Stimulated activated CD4-positive, alpha-beta T cell treated with anti-CD3 and anti-CD28 coated beads, Interleukin-15, amount 100 ng/mL, for 48 hours (primary cell): ENCODE data around the gene WDR77.

Experiments used
- DNase-seq, 2 donors: peaks; one replicate each; pipeline ENCODE4 v3.0.0-alpha.2; 2020; ENCODE audit warnings: low read depth in 2 of 2

Gene WDR77

GRCh38 chr1:111448918-111449702, at the start of gene WDR77, which contains the start of gene ATP5PB:
WDR77 (minus strand) TSS chr1:111449256; CDS start chr1:111449169, 87 bp downstream.
ATP5PB (plus strand) TSS chr1:111449464; CDS start chr1:111449542, 78 bp downstream.
- peak; percentile 89 for DNase-seq

GRCh38 chr1:111497592-111497991, 48.5 kb upstream of the WDR77 start:
- DNase-seq = no peak

- DNase-seq = no peak
Observed at GRCh38 chr1:111496398-111496797, 47.3 kb upstream of the WDR77 start.

DNA sequence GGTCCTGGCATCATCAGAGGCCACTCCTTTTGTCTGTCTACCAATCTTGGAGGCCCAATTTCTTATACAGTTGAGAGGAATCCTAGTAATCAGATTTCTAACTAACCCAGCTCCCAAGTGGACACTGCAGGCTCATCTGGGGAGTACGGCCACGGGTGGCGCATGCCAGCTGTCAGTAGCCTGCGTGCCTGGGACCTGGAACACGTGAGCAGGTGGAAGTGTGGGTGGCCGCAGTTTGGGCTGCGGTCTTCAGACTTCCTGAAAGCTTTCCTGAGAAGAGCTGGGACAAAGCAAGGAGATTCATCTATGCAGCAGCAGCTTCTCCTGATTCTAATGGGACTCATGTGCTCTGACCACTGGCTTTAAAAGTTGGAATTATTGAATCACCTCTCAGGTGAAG, 42.0 kb upstream of the WDR77 start:
- no peak for DNase-seq

DNA sequence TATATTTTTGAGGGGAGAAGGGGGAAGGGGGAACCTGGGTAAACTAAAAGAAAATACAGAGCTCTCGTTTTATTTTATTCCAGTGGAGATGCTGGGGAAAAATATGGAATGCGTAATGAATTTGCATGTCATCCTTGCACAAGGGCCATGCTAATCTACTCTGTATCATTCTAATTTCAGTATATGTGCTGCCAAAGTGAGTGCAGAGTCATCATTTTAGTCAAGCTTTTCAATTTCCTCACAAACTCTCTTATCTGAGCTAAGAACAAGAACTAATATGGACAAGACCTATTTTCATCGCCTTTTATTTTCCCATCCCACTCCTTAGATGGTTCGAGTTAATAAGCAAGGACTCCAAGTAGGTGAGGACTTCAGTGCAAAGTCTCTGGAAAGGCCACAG, 41.2 kb upstream of the WDR77 start:
- no peak for DNase-seq

DNA sequence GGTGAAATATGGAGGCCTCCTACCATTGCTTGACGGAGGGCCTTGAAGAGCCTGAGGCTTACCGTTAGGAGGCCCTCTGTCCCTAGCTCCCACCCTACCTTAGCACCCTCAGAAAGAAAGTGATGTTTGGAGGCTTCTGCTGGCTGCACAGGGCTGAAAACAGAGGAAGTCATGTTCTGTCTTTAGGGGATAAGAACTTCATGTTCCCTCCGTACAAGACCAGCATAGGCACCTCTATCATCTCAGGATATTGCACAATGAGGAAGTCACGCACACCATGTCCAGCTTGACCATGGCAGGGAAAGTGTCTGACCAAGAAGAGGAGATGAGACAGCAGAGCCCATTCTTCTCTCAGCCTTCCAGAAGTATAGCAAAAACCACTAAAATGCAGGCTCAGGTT, 40.5 kb upstream of the WDR77 start:
- DNase-seq = no peak

DNA sequence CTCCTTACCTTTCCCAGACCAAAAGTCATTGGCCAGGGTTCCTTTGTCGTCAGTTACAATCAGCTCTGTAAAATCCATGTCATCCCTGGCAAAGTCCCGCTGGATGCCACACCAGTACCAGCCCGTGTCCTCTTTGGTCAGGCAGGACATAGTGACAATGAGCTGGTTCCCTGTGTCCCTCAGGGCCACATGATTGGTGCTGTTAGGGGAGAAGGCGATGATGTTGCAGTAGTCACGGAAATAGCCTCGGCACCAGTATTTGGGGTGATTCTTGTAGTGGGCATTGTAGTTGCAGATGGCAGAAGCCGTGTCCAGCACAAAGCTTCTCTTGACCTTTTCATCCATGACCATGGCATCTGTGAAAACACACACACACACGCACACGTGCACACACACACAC, 39.6 kb upstream of the WDR77 start:
- DNase-seq = no peak

DNA sequence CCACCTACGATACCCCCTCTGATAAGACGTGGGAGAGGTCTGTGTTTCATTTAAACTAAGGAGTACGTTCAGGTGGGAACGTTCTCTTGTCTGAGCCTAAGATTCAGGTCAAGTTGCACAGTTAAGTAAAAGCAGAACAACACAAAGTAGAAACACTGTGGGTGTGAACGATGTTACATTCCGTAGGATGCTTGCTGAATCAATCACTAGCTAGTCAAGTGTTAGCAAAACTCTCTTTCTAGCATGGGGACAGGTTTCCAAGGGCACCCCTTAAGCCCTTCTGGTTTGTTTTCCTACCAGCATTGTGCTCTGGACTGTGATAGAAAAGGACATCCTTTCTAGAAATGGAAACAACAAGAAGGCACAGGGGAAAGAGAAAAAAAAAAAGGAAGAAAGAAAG, 38.1 kb upstream of the WDR77 start:
- no peak for DNase-seq

DNA sequence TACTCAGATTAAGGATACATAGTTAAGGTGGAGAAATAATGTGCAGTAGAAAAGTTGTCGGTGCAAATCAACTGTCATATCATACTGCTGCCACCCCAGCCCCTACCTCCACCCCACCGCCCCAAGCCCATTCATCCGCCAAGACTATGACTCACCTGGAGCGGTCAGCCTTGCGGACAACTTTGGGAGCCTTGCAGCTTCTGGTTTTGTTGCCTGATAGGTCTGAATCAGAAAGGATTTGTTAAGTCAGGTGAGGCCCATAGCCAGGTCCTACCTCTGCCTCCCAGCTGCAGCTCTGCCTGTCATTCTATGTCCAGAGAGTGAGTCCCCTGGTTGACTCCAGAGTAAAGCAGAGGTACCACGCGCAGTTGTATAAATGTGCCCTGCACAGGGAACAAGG, 37.4 kb upstream of the WDR77 start:
- DNase-seq = no peak

DNA sequence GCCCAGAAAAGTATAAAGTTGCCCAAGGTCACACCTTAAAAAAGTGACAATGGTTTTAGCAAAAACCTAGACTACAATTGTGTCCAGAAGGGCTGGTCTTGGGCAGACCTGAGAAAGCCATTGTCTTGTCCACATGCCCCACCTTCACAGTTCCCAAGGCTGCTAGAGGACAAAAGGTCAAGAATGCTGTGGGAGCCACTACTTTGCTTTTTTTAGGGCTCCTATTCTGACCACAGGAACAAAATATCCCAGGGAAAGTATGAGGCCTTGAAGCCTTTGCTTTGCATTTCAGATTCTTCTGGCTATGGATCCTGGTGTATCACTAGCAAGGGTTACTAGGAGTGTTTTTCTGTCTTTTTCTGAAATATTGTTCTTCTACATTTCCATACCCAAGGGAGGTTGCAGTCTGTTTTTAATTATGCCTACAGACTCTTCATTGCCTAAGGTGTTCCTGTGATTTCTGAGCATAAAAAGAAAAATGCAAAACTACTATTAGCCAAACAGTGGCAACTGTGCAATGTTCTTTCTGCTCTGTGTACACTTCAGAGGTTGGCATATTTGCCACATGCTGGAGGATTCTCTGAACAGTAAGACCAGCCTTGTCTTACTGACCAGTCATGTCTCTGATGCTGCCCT, 35.5 kb upstream of the WDR77 start:
- no peak for DNase-seq

DNA sequence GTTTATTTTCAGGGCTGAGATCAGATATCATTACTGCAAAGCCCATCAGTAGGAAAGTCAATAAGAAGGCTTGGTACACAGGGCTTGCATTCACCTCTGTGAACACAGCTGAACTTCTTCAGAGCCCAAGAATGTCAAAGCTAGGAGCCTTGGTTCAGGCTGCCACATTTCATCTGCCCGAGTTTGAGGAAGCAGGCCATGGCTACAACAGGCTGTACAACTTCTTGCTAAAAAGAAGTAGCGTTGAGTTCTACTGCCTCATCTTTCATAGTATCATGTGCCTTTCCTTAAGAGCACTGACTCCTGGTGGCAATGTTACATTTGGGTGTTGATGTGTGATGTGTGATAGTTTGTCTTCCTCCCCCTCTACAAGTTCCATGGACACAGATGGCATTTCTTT, 34.8 kb upstream of the WDR77 start:
- DNase-seq = no peak

GRCh38 chr1:111483166-111483565, 34.1 kb upstream of the WDR77 start:
- no peak for DNase-seq

- DNase-seq = peak; percentile 34 to 54
Observed at GRCh38 chr1:111481387-111482221, 32.5 kb upstream of the WDR77 start.

GRCh38 chr1:111480674-111481073, 31.6 kb upstream of the WDR77 start:
- DNase-seq = no peak

DNA sequence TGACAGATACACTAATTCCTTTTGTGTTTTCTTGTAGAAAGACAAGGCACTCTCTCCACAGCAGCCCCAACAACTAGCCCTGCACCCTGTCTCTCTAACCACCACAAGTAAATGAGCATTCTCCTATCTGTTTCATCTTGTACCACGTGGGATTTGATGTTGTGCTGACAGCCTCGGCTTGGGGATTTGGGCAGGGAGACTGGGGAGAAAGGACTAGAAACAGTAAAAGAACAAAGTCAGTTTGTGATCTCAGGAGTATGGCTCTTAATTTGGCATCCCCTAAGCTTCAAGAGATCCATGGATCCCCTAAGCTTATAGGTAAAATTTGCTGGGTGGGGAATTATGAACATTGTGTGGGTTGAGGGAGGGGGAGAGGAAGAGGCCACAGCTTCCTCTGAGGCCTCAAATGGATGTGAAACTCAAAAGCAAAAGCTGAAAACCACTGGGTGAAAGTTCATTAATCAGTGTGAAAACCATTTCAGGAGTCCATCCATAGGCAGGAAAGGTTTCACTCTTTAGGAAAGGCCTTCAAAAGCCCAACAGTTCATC, 27.8 kb upstream of the WDR77 start:
- DNase-seq = peak; percentile 16 to 22

DNA sequence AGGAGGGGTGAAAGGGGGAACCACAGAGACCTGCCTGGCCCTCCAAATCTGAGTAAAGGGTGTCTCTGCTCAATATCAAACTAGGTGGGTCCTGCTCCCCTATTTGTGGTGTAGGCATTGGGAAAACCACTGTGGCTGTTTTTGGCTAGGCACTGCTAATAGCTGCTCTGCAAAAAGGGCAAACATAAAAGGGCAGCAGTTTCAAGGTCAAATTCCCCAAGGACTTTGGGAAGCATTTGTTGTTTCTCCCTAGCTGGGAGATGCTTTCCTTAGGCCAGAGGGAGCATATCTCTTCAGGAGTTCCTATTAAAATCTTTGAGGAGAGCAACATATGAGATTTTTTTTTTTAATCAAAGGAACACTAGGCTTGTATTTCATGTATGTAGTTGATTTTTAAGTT, 27.2 kb upstream of the WDR77 start:
- no peak for DNase-seq

DNA sequence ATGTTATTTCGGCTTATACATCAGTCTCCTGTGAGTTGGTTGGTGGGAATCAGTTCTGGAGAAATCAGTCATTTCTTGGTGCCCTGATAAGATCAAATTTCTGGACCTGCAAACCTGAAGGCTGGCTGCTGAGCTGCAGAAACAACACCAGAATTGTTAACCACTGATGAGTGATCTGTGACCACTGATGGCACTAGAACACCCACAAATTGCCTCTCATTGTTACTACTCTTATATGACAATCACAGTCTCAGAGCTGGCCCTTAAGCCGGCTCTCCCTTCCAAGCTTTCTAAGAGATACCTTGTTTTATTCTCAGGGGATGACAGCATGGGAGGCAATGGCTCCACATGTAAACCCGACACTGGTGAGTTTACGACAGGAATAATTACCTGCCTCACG, 26.6 kb upstream of the WDR77 start:
- DNase-seq = peak; percentile 35 to 45

GRCh38 chr1:111474521-111474920, 25.5 kb upstream of the WDR77 start:
- no peak for DNase-seq

DNA sequence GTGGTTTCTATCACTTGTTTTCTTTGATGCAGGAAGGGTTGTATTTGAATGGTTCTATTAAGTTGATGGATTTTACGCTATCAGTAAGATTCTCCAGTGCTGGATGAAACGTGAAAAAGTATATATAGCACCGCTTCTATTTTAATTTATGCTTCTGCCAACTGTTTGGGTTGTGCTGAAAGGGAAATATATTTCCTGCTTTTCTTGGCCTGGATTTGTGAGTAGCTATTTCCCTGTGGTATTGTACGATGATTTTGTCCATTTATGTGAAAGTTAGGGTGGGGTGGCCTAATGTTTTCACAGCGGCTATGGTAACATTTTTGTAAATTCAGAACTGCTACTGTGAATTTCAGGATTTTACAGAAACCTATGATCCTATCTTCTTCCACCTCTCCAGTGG, 25.1 kb upstream of the WDR77 start:
- DNase-seq = no peak

DNA sequence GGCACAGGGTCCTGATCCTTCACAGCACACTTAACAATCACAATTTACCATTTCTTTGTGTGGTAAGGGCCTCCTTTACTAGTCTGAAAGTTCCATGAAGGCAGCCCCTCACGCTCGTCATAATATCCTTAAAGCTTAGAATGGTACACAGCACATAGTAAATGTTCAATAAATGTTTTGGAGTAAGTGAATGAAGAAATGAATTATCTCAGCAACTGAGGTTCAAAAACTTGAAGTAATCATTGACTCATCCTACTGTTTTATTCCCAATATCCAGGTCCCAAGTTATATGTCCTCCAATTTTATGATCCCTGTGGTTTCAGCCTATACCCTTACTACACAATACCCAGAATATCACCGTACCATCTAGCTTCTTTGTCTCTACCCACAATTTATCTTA, 22.5 kb upstream of the WDR77 start:
- no peak for DNase-seq

DNA sequence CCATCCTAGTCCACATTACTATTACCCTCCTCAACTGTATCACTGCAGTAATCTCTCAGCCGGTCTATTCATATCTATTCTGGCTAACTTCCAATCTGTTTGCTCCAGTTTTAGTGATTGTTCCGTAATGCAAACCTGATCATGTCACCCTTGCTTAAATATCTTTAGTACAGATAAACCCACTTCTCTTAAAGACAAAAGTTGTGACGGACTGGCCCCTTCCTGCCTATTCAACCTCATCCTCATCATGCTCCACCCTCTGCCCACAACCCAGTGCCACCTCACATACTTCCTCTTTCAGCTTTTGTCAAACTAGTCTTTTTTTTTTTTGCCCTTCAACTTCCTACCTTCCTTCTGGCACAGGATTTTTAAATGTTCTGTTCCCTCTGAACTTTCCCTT, 22.0 kb upstream of the WDR77 start:
- DNase-seq = peak; percentile 26 to 48

DNA sequence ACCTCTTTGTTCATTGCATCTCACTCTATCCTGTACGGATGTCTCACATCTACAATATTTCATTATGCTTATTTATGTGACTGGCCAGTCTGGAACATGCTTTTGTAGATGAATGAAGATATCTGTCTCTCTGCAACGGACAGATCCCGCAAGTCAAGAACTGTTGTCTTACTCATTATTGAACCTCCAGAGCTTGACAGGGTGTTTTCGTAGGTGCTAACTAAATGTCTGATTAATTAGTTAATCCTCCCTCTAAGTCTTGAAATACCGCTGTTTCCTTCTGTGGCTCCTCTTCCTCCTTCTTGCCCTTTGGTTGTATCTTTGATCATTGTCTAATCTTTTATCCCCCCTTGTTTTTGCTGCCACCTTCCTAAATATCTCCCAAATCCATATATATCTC, 21.5 kb upstream of the WDR77 start:
- no peak for DNase-seq
